Epithelial cell of proximal tubule (primary cell): ENCODE measurements around the gene DNAJB6. TPM values are rescaled to one million over a fixed set of nuclear protein-coding genes. Genes with fewer than 3 reads are reported as not detected.

Experiments
- DNase-seq: peaks from one replicate; pipeline ENCODE4 v3.0.0-alpha.2; 2011; ENCODE audit warnings: low read depth
- H3K4me3 ChIP-seq: 2 replicates; pipeline ENCODE4 v1.5.1; 2011; ENCODE audit warnings: low read depth, mild to moderate bottlenecking, low read length
- total RNA-seq: library from RNA; depleted of rRNA; stranded (reverse); fragments of >200 nt; gene quantifications from 2 replicates; pipeline ENCODE4 v1.2.3, GENCODE V29; 2015
- TF ChIP-seq, protein P1 (sequence below): conservative IDR thresholded peaks from 2 replicates; pipeline ENCODE4 v1.5.1; 2012; ENCODE audit warnings: low read depth, mild to moderate bottlenecking, low read length

Gene DNAJB6
- total RNA-seq, 1 donor from 2014 or later = 108 TPM

DNA sequence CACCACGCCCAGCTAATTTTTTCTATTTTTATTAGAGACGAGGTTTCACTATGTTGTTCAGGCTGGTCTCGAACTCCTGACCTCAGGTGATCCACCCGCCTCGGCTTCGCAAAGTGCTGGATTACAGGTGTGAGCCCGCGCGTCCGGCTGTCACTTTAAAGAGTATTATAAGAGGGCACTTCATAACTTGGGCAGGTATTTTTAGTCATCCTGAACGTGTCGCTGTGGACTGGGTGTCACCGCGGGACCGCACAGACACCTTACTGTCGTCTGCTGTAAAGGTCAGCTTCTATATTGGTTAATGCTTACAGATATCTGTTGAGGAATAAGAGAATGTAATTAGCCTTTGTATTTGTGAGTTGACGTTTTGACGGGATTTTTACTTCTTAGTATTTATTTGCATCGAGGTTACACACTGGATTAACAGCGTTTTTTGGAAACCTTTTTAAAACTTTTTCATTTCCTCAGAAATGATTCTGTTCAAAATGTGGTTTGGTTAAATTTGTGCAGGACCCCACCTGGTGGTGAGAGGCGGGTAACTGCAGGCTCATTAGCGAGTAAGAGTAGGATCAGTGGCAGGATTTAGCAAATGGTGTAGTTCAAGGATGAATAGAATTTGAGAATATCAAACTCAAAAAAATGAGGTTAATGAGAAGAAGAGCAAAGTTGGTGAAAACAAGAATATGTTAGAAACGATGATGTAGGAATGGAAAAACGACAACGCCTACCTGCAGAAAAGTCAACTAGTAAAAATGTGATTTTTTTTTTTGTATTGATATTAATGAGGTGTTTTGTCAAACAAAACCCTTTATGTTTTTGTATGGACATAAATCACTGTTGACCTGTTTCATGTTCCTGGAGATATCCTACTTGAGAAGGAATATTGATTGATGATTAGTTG is 3.2 kb downstream of the DNAJB6 start:
- DNase-seq = peak; percentile 25
- no peak overlapping the region for H3K4me3 ChIP-seq
- TF ChIP-seq, protein P1, sequence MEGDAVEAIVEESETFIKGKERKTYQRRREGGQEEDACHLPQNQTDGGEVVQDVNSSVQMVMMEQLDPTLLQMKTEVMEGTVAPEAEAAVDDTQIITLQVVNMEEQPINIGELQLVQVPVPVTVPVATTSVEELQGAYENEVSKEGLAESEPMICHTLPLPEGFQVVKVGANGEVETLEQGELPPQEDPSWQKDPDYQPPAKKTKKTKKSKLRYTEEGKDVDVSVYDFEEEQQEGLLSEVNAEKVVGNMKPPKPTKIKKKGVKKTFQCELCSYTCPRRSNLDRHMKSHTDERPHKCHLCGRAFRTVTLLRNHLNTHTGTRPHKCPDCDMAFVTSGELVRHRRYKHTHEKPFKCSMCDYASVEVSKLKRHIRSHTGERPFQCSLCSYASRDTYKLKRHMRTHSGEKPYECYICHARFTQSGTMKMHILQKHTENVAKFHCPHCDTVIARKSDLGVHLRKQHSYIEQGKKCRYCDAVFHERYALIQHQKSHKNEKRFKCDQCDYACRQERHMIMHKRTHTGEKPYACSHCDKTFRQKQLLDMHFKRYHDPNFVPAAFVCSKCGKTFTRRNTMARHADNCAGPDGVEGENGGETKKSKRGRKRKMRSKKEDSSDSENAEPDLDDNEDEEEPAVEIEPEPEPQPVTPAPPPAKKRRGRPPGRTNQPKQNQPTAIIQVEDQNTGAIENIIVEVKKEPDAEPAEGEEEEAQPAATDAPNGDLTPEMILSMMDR = peak; percentile 93

DNA sequence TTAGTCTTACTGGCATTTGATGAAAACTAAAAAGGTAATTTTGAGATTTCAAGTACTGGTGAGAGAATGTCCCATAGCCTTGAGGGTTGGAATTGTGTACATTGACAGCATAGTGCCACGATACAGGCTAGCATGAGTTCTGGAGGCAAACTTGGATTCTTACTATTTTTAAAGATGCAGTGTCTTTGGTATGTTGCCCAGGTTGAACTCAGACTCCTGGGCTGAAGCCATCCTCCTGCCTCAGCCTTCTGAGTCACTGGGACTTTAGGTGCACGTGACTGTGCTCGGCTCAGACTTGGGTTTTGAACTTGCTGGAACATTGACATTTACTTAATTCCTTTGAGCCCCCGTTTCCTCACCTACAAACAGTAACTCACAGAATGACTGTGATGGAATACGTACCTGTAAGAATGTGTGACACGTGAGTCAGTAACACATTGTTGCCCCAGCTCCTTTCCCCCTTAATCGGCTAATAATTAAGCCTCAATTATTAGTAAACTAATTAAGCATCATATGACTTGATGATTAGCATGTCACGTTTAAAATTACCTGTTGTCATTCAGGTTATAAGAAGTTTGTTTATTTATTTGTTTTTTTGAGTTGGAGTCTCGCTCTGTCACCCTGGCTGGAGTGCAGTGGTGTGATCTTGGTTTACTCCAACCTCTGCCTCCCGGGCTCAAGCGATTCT is 10.6 kb downstream of the DNAJB6 start:
- peak overlapping the region; percentile 24 for H3K4me3 ChIP-seq
- TF ChIP-seq, protein P1 = no peak
- DNase-seq = peak; percentile 45

DNA sequence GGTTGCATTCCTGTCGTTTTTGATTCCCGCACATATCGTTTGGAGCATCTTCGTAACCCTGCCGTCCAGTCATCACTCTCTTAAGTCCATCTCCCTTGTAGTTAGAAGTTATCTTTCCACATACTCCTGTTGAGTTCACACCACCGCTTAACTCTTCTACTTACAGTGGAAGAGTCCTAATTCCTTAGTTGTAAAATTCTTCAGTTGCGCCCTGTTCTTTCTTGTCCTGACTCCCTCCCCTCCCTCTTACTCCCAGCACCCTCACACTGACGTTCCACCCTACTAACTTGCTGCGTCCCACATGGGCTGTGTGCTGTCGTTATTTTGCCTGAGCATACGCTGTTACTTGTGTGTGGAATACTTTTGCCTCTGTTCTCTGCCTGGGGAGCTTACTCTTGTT is 11.7 kb downstream of the DNAJB6 start:
- no peak for DNase-seq
- TF ChIP-seq, protein P1 = no peak
- no peak overlapping the region for H3K4me3 ChIP-seq

DNA sequence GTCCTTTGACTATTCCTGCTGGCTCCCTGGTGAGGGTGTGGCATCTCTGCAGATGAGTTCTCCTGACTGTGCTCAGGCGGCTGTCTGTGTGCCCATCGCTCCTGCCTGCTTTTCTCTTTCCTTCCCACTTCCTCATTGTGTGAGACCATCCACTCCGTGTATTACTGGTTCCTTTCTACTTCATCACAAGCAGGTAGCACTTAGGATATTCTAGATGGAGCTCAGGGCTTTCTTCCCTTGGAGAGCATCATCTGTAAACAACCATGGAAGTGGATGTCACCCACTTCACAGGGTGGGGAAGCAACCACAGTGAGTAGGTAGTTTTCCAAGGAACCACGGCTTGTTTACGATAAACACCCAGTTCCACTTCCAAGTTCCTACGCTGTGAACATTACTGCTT is 15.7 kb downstream of the DNAJB6 start:
- DNase-seq = no peak
- TF ChIP-seq, protein P1 = no peak
- no peak overlapping the region for H3K4me3 ChIP-seq

DNA sequence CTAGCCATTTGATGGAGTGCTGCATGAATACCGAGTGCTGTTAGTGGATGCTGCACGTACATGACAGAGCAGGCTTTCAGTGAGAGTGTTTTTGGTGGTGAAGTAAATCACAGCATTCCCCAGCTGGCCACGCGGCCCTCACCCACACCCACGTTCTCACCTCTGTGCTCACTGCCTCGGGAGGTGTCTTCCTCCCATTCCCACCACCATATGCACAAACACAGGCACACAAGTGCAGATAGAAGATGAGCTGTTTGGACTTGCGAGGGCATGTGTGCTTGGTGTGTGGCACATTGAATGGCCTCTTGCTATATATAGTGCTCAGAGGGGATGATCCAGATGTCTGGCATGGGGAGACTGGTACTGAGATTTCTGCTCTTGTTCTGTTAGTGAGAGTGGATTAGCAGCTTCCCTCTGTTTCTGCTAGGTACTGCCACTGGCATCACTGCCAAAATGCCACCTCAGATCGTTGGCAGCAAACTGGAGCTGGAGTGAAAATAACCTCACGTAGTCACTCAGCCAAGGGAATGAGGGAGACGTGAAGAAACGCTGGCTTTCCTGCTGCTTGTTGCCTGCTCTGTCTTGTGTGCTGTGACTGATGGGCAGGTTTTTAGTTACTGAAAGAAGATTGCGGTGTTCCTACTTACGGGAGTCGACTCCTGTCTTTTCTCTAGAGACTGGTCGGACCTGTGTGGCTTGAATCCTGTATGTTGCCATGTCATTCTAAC is 19.1 kb downstream of the DNAJB6 start:
- TF ChIP-seq, protein P1 = no peak
- no peak for DNase-seq
- H3K4me3 ChIP-seq = no peak overlapping the region

DNA sequence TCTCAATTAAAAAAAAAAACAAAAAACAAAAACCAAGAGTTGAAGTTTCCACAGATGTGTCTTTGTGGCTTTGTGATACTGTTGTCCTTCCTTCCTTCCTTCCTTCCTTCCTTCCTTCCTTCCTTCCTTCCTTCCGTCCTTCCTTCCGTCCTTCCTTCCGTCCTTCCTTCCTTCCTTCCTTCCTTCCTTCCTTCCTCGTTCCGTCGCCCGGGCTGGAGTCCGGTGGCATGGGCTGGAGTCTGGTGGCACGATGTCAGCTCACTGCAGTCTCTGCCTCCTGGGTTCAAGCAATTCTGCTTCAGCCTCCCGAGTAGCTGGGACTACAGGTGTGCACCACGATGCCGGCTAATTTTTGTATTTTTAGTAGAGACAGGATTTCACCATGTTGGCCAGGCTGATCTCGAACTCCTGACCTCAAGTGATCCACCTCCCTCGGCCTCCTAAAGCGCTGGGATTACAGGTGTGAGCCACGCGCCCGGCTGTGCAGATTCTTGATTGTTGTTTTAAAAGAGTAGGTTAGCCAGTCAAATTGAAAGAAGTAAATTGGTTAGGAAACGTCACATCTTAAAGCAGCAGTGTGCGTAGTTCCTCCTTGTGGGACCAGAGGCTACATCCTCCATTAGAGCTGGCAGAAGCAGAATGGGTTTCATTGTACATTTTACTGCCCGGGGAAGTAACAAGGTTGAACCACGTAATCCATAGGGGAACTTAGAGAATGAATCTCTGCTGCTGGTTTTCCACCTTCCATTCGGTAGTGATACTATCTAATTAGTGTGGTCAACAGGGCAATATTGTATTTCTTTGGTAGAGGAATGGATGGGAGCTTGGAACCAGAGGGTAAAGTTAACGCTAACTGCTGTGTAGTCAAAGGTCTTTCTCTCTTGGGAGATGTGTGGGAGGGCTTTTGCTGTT is 20.6 kb downstream of the DNAJB6 start:
- DNase-seq = no peak
- TF ChIP-seq, protein P1 = no peak
- H3K4me3 ChIP-seq = no peak overlapping the region
